ENCODE data around the gene SLC39A11.

DNA sequence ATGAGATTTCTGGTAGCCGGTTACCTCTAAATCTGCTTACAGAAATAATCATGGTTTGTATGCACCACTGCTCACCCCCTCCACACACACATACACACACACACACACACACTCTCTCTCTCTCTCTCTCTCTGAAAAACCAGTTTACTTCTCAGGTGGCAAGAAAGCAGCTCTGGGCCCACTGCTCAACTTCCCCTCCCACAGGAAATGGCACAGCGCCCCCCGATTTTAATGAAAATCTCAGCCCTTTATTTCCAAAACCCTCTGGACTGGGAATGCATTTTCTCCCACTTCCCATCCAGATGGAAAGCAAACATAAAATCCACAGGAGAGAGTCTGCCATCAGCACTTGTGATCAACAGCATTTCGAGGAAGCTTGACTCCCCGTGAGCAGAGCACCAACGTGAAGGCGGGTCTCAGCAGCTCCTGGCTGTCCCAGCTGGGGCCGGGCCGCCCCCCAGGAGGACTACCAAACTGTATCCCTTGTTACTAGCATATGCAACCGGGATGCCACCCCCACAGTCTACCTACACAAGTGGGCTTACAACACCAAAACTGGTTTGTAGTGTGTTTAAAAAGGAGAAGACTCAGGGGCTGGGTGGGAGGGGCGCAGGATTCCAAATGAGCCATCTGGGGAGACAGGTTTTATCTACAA, 121.1 kb downstream of the SLC39A11 start:
- TF ChIP-seq, protein P1, sequence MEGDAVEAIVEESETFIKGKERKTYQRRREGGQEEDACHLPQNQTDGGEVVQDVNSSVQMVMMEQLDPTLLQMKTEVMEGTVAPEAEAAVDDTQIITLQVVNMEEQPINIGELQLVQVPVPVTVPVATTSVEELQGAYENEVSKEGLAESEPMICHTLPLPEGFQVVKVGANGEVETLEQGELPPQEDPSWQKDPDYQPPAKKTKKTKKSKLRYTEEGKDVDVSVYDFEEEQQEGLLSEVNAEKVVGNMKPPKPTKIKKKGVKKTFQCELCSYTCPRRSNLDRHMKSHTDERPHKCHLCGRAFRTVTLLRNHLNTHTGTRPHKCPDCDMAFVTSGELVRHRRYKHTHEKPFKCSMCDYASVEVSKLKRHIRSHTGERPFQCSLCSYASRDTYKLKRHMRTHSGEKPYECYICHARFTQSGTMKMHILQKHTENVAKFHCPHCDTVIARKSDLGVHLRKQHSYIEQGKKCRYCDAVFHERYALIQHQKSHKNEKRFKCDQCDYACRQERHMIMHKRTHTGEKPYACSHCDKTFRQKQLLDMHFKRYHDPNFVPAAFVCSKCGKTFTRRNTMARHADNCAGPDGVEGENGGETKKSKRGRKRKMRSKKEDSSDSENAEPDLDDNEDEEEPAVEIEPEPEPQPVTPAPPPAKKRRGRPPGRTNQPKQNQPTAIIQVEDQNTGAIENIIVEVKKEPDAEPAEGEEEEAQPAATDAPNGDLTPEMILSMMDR (conservative IDR thresholded peaks at IDR 0.05 in 1 of 2, IDR thresholded peaks at IDR 0.05 in 1 of 2; ENCODE audit: extremely low read depth in 1 of 2, insufficient read depth in 1 of 2, low read depth in 1 of 2, low read length in 2 of 2) = no peak
- TF ChIP-seq EZH2 (IDR thresholded peaks at IDR 0.05; ENCODE audit: borderline replicate concordance, low read length) = no peak
